B cell (primary cell): ENCODE data around the gene STX1B.

ENCODE experiments used
- EZH2 ChIP-seq: IDR thresholded peaks from 2 replicates; pipeline ENCODE4 v1.6.1; 2012; ENCODE audit warnings: borderline replicate concordance, low read depth, mild to moderate bottlenecking, moderate library complexity, low read length; ENCODE audit not compliant: insufficient read depth, poor library complexity, severe bottlenecking
- TF ChIP-seq, protein P1 (sequence below): fragments of 200-600 bp; IDR thresholded peaks from one replicate; pipeline ENCODE4 v1.8.0; 2022; ENCODE audit warnings: antibody characterized with exemption, mild to moderate bottlenecking

DNA sequence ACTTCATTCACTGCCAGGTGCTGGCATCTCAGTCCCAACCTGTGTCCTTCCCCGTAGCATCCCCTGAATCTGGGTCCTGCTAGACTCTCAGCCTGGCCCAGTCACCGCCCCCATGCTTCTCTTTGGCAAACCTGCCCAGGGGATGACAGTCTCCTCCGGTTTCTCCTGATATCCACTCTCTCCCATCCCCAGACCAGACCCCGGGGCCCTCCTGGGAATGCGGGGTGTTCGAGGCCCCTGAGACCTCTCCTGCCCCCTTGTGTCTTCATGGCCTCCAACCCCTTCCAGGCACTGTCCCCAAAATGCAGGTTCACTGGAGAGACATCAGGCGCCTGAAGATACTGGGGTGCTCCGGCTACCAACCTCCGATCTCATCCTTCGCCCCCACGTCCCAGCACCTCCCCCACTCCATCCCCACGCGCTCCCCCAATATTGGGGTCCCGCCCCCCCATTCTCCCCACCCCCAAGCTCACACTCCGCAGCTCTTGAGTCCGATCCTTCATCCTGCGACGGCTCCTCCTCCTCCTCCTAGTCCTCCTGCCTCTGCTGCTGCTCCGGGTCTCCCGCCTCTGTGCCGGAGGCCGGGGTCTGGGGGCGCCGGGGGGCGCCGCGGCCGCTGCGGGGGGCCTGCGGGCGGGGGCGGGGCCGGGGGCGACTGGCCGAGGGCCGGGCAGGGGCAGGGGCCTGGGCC is 399 bp downstream of the STX1B start:
- TF ChIP-seq, protein P1, sequence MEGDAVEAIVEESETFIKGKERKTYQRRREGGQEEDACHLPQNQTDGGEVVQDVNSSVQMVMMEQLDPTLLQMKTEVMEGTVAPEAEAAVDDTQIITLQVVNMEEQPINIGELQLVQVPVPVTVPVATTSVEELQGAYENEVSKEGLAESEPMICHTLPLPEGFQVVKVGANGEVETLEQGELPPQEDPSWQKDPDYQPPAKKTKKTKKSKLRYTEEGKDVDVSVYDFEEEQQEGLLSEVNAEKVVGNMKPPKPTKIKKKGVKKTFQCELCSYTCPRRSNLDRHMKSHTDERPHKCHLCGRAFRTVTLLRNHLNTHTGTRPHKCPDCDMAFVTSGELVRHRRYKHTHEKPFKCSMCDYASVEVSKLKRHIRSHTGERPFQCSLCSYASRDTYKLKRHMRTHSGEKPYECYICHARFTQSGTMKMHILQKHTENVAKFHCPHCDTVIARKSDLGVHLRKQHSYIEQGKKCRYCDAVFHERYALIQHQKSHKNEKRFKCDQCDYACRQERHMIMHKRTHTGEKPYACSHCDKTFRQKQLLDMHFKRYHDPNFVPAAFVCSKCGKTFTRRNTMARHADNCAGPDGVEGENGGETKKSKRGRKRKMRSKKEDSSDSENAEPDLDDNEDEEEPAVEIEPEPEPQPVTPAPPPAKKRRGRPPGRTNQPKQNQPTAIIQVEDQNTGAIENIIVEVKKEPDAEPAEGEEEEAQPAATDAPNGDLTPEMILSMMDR = no peak
- TF ChIP-seq EZH2 = no peak
